GM19328 (cell line): ENCODE measurements around the gene GPC1.

Experiments used
- ATAC-seq: cut with Tn5 transposase; IDR thresholded peaks from one replicate; pipeline ENCODE4 v1.9.1; 2021; ENCODE audit warnings: mild to moderate bottlenecking, moderate library complexity; ENCODE audit not compliant: unreplicated experiment

The GPC1 gene

GRCh38 chr2:240412975-240413812 is 22.3 kb upstream of the GPC1 start:
- no peak for ATAC-seq

- ATAC-seq = no peak
Observed at GRCh38 chr2:240413813-240414429, 21.5 kb upstream of the GPC1 start.

DNA sequence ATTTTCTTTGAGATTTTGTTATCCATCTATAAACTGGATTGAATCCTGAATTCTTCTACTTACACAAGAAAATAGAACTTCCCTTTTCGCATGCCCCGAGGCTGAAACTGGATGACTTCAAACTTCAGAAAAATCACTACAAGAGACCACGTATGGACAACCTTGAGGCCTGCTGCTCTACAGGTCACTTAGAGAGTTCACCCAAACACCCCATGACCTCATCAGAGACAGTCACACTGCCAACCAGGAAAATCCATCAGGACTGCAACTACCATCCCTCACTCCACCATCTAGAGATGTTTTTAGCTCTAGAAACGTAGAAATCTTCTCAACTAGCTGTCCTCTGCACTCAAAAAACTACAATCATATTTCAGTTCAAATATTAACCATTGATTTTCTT is 18.6 kb upstream of the GPC1 start:
- no peak for ATAC-seq

- ATAC-seq = no peak
Observed at GRCh38 chr2:240418311-240418710, 17.2 kb upstream of the GPC1 start.

GRCh38 chr2:240419271-240419670 is 16.2 kb upstream of the GPC1 start:
- ATAC-seq = no peak

GRCh38 chr2:240419723-240420122 is 15.7 kb upstream of the GPC1 start:
- ATAC-seq = no peak

DNA sequence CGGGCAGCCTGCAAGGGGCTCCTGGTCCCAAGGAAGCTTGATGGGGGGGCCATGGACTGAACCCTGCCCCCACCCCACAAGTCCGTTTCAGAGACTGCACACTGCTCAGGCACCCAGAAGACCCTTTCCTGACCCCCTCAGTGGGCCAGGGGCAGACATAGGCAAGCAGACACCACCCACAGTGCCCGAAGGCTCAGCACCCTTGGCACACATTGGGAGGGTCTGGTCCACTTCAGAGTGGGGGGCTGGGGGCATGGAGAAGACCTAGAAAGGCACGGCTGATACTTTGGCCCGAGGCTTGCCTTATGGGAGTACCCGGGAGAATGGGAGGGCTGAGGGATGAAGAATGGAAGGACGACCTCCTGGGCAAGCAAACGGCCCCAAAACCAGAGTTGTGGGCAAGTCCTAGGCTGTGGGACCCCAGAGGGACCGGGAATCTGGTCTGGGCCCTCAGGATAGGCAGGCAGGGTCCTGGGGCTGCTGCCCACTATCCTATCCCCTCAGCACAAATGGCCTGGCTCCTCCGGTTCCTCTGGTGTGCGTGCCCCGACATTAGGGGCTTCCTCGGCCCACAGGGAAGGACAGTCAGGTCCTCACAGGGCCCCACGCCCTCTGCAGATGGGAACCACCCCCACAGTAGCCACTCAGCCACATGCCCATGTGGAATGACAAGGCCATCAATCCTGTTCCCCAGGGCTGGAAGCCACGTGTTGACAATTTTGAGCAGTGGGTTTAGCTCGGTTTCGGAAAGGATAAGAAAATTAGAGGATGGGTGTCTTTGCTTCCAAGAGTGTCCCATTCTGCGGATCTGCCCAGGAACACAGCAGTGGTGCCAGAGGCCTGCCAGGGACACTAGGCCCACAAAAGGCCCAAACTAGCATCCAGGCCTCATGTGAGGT is 15.0 kb upstream of the GPC1 start:
- no peak for ATAC-seq

GRCh38 chr2:240421381-240421780 is 14.1 kb upstream of the GPC1 start:
- no peak for ATAC-seq

- ATAC-seq = no peak
Observed at GRCh38 chr2:240422658-240423329, 12.7 kb upstream of the GPC1 start.

DNA sequence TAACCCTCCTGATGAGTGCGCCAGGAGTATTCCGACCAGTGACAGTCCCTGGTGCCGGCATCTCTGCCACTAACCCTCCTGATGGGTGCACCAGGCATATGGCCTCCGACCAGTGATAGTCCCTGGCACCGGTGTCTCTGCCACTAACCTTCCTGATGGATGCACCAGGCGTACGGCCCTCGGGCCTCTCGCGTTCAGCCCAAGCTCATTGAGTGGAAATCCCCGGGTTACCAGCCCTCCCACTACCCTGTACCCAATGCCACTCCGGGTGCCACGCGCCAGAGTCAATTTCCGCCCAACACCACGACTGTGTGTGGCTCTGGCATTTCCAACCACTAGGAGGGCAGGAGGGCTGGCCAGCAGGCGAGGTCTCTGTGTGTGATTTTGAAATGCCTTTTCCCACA is 11.7 kb upstream of the GPC1 start:
- ATAC-seq = no peak

DNA sequence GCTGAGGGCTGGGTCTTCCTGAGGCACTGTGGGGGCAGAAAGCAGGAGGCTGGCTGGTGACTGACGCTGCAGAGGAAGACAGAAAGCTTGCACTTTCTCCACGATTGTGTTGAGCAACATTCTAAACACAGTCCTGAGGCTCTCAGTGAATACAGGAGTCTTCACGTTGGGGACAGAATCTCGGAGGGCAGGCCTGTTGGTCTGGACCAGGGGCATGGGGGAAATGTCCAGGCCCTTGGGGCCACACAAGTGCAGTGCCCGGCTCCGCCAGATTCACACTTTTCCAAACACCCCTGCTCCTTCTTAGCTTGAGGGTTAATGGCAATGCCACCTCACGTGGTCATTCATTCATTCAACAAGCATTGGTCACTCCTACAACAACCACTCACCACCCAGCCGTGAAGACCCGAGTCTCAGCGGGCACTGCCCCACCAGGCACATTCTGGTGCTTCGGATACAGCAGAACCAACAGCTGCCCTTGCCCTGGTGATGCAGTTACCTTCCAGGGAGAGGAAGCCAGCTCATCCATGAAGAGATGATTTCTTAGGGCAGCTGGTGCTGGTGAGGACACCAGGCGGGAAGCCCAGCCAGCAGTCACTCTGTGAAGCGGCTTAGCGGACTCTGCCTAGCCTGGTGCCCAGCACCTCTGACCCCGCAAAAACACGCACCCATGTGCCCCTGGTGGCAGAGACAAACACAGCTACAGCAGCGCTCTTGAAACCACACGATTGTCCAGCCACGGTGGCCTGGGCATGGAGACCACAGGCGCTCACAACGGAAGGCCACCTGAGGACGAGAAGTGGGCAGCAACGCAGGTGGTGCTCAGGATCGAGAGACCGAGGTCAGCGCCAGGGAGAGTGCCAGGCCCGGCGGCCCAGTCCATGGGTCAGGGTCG is 10.9 kb upstream of the GPC1 start:
- ATAC-seq = no peak

DNA sequence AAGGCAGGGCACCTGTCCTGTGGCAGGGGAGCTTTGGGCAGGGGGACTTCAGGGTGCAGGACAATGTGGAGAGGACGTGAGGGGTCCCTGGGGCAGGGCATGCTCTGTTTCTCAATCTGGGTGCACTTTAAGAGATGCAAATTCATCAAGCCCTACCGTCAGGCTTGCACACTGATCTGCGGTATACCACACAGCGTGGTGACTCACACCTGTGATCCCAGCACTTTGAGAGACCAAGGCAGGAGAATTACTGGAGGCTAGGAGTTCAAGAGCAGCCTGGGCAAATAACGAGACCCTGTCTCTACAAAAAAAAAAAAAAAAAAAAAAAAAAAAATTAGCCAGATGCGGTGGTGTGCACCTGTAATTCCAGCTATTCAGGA is 10.2 kb upstream of the GPC1 start:
- no peak for ATAC-seq

DNA sequence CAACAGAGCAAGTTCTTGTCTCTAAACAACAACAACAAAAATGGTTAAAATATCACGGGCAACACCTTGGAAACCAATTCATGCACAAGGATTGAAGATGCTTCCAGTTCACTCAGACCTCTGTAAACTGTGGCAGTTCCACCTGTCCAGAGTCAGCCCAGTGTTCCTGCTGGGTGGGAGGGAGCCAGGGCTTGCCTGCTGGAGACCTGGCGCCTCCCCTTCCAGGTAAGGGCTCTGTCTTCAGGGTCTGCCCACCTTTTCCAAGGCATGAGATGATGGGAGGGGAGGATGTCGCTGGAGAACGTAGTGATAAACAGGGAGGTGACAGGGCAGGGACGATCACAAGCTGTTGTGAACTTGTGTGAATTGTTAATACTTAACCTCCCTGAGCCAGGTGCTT is 9.8 kb upstream of the GPC1 start:
- no peak for ATAC-seq

DNA sequence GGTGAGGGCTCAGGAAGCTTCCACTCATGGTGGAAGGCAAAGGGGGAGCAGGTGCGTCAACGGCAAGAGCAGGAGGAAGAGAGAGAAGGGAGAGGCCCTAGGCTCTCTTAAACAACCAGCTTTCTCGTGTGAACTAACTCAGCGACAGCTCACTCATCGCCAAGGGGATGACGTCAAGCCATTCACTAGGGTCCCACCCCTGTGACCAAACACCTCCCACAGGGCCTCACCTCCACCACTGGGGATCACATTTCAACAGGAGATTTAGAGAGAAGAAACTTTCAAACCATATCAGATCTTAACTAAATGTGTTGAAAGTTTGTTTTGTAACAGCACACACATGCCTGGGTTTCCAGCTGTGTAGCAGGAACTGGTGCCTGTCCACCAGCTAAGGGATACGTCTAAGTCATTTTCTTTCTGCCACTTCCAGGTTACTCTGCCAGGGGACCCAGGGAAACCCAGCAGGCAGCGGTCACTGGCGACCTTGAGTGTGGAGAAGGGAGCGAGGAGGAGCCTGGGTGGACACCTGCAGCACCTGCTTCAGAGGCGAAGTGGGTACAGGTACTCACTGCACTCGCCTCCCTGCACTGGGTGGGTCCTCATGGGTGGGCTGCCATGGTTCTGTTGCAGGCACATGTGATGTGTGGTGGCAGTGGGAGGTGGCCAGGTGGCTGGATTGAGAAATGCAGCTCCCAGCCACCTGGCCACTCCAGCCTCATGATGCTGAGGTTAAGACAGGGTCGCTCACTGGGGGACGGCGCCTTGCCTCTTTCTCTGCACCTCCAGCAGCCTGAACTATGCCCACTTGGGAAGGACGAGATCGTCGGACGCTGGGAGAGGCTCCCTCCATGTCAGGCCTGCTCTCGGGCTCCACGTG is 8.4 kb upstream of the GPC1 start:
- ATAC-seq = no peak

- no peak for ATAC-seq
Observed at GRCh38 chr2:240427729-240428128, 7.7 kb upstream of the GPC1 start.

DNA sequence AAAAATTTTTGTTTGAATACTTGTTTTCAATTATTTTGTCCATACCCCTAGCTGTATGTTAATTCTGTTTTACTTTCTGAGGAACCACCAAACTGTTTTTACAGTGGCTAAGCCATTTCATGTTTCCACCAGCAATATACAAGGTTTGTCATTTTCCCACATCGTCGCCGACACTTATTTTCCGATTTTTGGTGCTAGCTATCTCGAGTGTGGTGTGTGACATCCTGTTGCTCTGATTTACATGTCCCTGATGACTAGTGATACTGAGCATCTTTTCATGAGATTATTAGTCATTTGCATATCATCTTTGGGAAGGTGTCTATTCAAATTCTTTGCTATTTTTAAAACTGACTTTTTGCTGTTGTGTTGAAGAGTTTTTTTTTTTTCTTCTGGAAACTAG is 7.2 kb upstream of the GPC1 start:
- ATAC-seq = no peak

- no peak for ATAC-seq
Observed at GRCh38 chr2:240429341-240429871, 6.1 kb upstream of the GPC1 start.

GRCh38 chr2:240429872-240430491 is 5.5 kb upstream of the GPC1 start:
- no peak for ATAC-seq
